Neural progenitor cell (in vitro differentiated cells): Measurements from ENCODE around the gene SNX10.

Experiments
- CTCF ChIP-seq: fragments of 200-600 bp; sonication (generic); IDR thresholded peaks from 2 replicates; pipeline ENCODE4 v1.5.1; 2017; ENCODE audit warnings: antibody characterized with exemption, mild to moderate bottlenecking
- EZH2 ChIP-seq: fragments of 200-600 bp; sonication (generic); IDR thresholded peaks from 2 replicates; pipeline ENCODE4 v1.6.1; 2017; ENCODE audit warnings: antibody characterized with exemption, mild to moderate bottlenecking, moderate library complexity
- EZH2phosphoT487 ChIP-seq: fragments of 200-600 bp; sonication (generic); IDR thresholded peaks from 2 replicates; pipeline ENCODE4 v1.6.1; 2017; ENCODE audit warnings: antibody characterized with exemption

GRCh38 chr7:26334166-26334859 lies 42.7 kb downstream of the SNX10 start:
- no peak for TF ChIP-seq CTCF
- no peak for TF ChIP-seq EZH2
- TF ChIP-seq EZH2phosphoT487, result no peak
